Mammary epithelial cell (primary cell): ENCODE measurements around the gene MEGF11.

Source experiments
- CTCF ChIP-seq, 2 donors: IDR thresholded peaks in 1 of 2; conservative IDR thresholded peaks in 1 of 2; 2 replicates each; pipeline ENCODE4 v1.5.1; 2011 to 2012; ENCODE audit warnings: inconsistent platforms in 2 of 2, low read length in 2 of 2, mild to moderate bottlenecking in 2 of 2, control low read depth in 1 of 2, low read depth in 1 of 2; ENCODE audit not compliant: insufficient read depth in 1 of 2; ENCODE audit errors: extremely low read depth in 1 of 2
- EZH2 ChIP-seq: IDR thresholded peaks from 2 replicates; pipeline ENCODE4 v1.6.1; 2012; ENCODE audit warnings: low read length, inconsistent platforms, borderline replicate concordance

GRCh38 chr15:66215811-66216210, 37.7 kb downstream of the MEGF11 start:
- TF ChIP-seq CTCF (conservative IDR thresholded peaks at IDR 0.05 in 1 of 2, IDR thresholded peaks at IDR 0.05 in 1 of 2; ENCODE audit: extremely low read depth in 1 of 2, insufficient read depth in 1 of 2, low read depth in 1 of 2, low read length in 2 of 2): no peak
- no peak for TF ChIP-seq EZH2
